Endothelial cell (in vitro differentiated cells): ENCODE measurements around the gene APLN. TPM values are rescaled to one million over a fixed set of nuclear protein-coding genes. Genes with fewer than 3 reads are reported as not detected.

ENCODE experiments used
- DNase-seq: peaks from one replicate; pipeline ENCODE4 v3.0.0; 2021; ENCODE audit warnings: low spot score
- H3K27ac Mint-ChIP-seq: one replicate; pipeline ENCODE4 v1.8.0; 2021; ENCODE audit warnings: mixed read lengths, inconsistent platforms; ENCODE audit not compliant: unreplicated experiment
- H3K27me3 Mint-ChIP-seq: one replicate; pipeline ENCODE4 v1.8.0; 2021; ENCODE audit warnings: mild to moderate bottlenecking, moderate library complexity, mixed read lengths, inconsistent platforms; ENCODE audit not compliant: unreplicated experiment
- H3K36me3 Mint-ChIP-seq: one replicate; pipeline ENCODE4 v1.8.0; 2021; ENCODE audit warnings: mild to moderate bottlenecking, low read depth, mixed read lengths, inconsistent platforms; ENCODE audit not compliant: unreplicated experiment
- H3K4me1 Mint-ChIP-seq: one replicate; pipeline ENCODE4 v1.8.0; 2021; ENCODE audit warnings: mild to moderate bottlenecking, mixed read lengths, inconsistent platforms; ENCODE audit not compliant: unreplicated experiment
- H3K4me3 Mint-ChIP-seq: one replicate; pipeline ENCODE4 v1.8.0; 2021; ENCODE audit warnings: mild to moderate bottlenecking, mixed read lengths, inconsistent platforms; ENCODE audit not compliant: unreplicated experiment
- H3K9me3 Mint-ChIP-seq: one replicate; pipeline ENCODE4 v1.8.0; 2021; ENCODE audit warnings: mixed read lengths, inconsistent platforms; ENCODE audit not compliant: unreplicated experiment
- total RNA-seq: library from RNA; stranded (reverse); fragmentation: NEBNext Ultra II Directional; extraction: Animal tissue kit (Norgen Biotek cat#: 25700); gene quantifications from one replicate; pipeline ENCODE4 v1.2.1, GENCODE V29; 2021; ENCODE audit not compliant: unreplicated experiment
- TF ChIP-seq, protein P1 (sequence below): fragments of 200-600 bp; sonication (generic); IDR thresholded peaks from one replicate; pipeline ENCODE4 v1.5.0; 2021; ENCODE audit warnings: antibody characterized with exemption; ENCODE audit not compliant: unreplicated experiment

Gene APLN
- total RNA-seq, 1 donor from 2014 or later, result 3.5 TPM

- Mint-ChIP-seq H3K36me3 (peaks cover 3% of the 10 kb centered on the region), H3K27ac (no peak overlapping the region), H3K4me3 (no peak overlapping the region), H3K27me3 (peaks cover 9% of the 10 kb centered on the region), H3K9me3 (no peaks in the 10 kb centered on the region), H3K4me1 (peaks cover 13% of the 10 kb centered on the region)
- TF ChIP-seq, protein P1, sequence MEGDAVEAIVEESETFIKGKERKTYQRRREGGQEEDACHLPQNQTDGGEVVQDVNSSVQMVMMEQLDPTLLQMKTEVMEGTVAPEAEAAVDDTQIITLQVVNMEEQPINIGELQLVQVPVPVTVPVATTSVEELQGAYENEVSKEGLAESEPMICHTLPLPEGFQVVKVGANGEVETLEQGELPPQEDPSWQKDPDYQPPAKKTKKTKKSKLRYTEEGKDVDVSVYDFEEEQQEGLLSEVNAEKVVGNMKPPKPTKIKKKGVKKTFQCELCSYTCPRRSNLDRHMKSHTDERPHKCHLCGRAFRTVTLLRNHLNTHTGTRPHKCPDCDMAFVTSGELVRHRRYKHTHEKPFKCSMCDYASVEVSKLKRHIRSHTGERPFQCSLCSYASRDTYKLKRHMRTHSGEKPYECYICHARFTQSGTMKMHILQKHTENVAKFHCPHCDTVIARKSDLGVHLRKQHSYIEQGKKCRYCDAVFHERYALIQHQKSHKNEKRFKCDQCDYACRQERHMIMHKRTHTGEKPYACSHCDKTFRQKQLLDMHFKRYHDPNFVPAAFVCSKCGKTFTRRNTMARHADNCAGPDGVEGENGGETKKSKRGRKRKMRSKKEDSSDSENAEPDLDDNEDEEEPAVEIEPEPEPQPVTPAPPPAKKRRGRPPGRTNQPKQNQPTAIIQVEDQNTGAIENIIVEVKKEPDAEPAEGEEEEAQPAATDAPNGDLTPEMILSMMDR, result no peak
- DNase-seq, result no peak
These were observed 18.5 kb downstream of the APLN start for GRCh38 chrX:129636175-129636681.

GRCh38 chrX:129634541-129634940, 20.2 kb downstream of the APLN start:
- DNase-seq, result no peak
- H3K4me3 Mint-ChIP-seq, result no peak overlapping the region
- H3K27me3 Mint-ChIP-seq, result peaks cover 7% of the 10 kb centered on the region
- no peaks in the 10 kb centered on the region for H3K9me3 Mint-ChIP-seq
- no peak overlapping the region for H3K27ac Mint-ChIP-seq
- H3K4me1 Mint-ChIP-seq, result peaks cover 9% of the 10 kb centered on the region
- no peaks in the 10 kb centered on the region for H3K36me3 Mint-ChIP-seq
- TF ChIP-seq, protein P1, result no peak

GRCh38 chrX:129632443-129632842, 22.3 kb downstream of the APLN start:
- Mint-ChIP-seq H3K4me1 (no peaks in the 10 kb centered on the region), H3K9me3 (no peaks in the 10 kb centered on the region), H3K36me3 (no peaks in the 10 kb centered on the region), H3K4me3 (no peak overlapping the region), H3K27me3 (peaks cover 5% of the 10 kb centered on the region), H3K27ac (no peak overlapping the region)
- no peak for DNase-seq
- TF ChIP-seq, protein P1, result no peak

DNA sequence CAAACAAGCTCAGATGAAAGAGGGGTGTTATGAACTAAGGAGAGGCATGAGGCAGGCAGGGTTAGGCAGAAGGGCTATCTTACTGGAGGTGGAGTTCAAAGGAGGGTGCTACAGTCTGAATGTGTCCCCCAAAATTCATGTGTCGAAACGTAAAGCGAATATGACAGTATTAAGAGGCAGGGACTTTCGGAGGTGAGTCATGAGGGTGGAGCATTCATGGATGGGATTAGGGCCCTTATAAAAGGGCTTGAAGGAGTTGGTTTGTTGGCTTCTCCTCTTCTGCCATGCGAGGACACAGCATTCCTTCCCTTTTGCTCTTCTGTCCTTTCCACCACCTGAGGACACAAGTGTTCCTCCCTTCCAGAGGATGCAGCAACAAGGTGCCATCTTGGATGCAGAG, 22.9 kb downstream of the APLN start:
- no peaks in the 10 kb centered on the region for H3K9me3 Mint-ChIP-seq
- H3K27me3 Mint-ChIP-seq, result peaks cover 5% of the 10 kb centered on the region
- TF ChIP-seq, protein P1, result no peak
- H3K4me1 Mint-ChIP-seq, result no peaks in the 10 kb centered on the region
- DNase-seq, result no peak
- no peak overlapping the region for H3K4me3 Mint-ChIP-seq
- H3K36me3 Mint-ChIP-seq, result no peaks in the 10 kb centered on the region
- H3K27ac Mint-ChIP-seq, result no peak overlapping the region

GRCh38 chrX:129629837-129630236, 24.9 kb downstream of the APLN start:
- no peaks in the 10 kb centered on the region for H3K36me3 Mint-ChIP-seq
- H3K27me3 Mint-ChIP-seq, result peaks cover 3% of the 10 kb centered on the region
- TF ChIP-seq, protein P1, result no peak
- no peaks in the 10 kb centered on the region for H3K9me3 Mint-ChIP-seq
- H3K27ac Mint-ChIP-seq, result no peak overlapping the region
- no peak for DNase-seq
- H3K4me3 Mint-ChIP-seq, result no peak overlapping the region
- no peaks in the 10 kb centered on the region for H3K4me1 Mint-ChIP-seq
